Activated CD4-positive, alpha-beta memory T cell treated with anti-CD3 and anti-CD28 coated beads for 36 hours (primary cell): Measurements from ENCODE around the gene ITGAE. TPM values are rescaled to one million over a fixed set of nuclear protein-coding genes. Genes with fewer than 3 reads are reported as not detected.
A peak's percentile ranks its signal among the peaks of the same experiment; 100 is the strongest.
"Not testable (repeated sequence)": the region's sequence is repeated elsewhere in the genome, so short reads cannot be mapped to it uniquely, and the experiment has no call there.

ENCODE experiments used
- CTCF ChIA-PET: fragments of 350-600 bp; sonication (Branson Sonifier 250); formaldehyde crosslinking; loops from one replicate; lab custom pipeline; 2021; ENCODE audit warnings: antibody characterized with exemption, inconsistent platforms; lab: Charles Lee
- POLR2A ChIA-PET: fragments of 350-600 bp; sonication (Branson Sonifier 250); formaldehyde crosslinking; loops from one replicate; lab custom pipeline; 2021; ENCODE audit warnings: antibody characterized with exemption; lab: Charles Lee
- DNase-seq: peaks from one replicate; pipeline ENCODE4 v3.0.0-alpha.2; 2020
- H3K27ac Mint-ChIP-seq: one replicate; pipeline ENCODE4 v1.8.0; 2021; ENCODE audit warnings: mixed read lengths
- H3K27me3 Mint-ChIP-seq: one replicate; pipeline ENCODE4 v1.8.0; 2021; ENCODE audit warnings: mixed read lengths
- H3K36me3 Mint-ChIP-seq: one replicate; pipeline ENCODE4 v1.8.0; 2021; ENCODE audit warnings: mixed read lengths
- H3K4me1 Mint-ChIP-seq: one replicate; pipeline ENCODE4 v1.8.0; 2021; ENCODE audit warnings: low read depth, mixed read lengths
- H3K4me3 Mint-ChIP-seq: one replicate; pipeline ENCODE4 v1.8.0; 2021; ENCODE audit warnings: mild to moderate bottlenecking, mixed read lengths
- H3K9me3 Mint-ChIP-seq: one replicate; pipeline ENCODE4 v1.8.0; 2021; ENCODE audit warnings: mixed read lengths
- intact Hi-C: fragments of 100-400 bp; cut with micrococcal nuclease; formaldehyde crosslinking; loops from one replicate; pipeline ENCODE4 v1.15.1; 2023
- total RNA-seq, 2 experiments: library from RNA; stranded (reverse); gene quantifications; one replicate each; pipeline ENCODE4 v1.2.3, GENCODE V29; 2021

Gene ITGAE
- total RNA-seq, 2 experiments from 2014 or later, result 32.8 to 34.4 TPM

GRCh38 chr17:3705718-3705984, 95.3 kb downstream of the ITGAE start:
- DNase-seq, H3K27ac Mint-ChIP-seq, H3K36me3 Mint-ChIP-seq, H3K27me3 Mint-ChIP-seq, H3K9me3 Mint-ChIP-seq, CTCF ChIA-PET, H3K4me3 Mint-ChIP-seq: not testable (repeated sequence)
- peaks cover 21% of the 10 kb centered on the region for H3K4me1 Mint-ChIP-seq
- POLR2A ChIA-PET, result interaction anchor here (1.2 to 1.3 kb wide), 2 partner anchors 10 to 12 kb away, joined by 3 read pairs; no protein-coding TSS in a partner anchor
- intact Hi-C loops, result loop anchor here (5.0 kb wide), 1 partner anchor 798 kb away; no protein-coding TSS in a partner anchor

DNA sequence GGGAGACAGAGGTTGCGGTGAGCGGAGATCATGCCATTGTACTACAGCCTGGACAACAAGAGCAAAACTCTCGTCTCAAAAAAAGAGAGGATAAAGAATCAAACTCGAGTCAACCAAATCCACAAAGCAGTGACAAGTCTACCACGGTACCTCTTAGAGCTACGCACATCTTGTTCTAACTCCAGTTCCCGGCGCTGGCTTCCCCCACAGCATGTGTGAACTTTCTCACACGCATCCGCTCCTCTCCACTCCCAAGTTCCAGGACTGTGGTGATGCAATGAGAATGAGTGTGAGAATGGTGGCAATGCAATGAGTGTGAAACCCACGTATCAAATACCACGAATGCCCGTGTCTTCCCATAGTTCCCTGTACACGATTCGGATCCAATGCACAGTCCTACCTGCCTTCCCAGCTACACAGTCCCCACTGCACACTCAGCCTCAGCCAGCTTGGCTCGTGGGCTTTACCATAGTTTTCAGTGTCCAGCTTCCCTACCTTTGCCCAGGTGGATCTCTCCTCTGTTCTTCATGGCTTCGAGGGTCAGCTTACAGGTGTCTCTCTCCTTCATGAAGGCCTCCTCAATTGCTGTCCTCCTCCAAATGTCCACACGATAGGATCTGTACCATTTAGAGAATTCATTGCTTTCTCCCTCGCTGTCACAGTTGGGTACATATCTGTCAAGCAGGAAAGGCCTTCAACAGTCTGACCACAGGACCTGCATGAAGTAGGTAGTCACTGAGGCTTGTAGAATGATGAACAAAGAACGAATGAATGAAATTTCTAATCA, 95.9 kb downstream of the ITGAE start:
- peaks cover 17% of the 10 kb centered on the region for H3K4me1 Mint-ChIP-seq
- peaks cover 9% of the 10 kb centered on the region for H3K36me3 Mint-ChIP-seq
- H3K4me3 Mint-ChIP-seq, result no peak overlapping the region
- POLR2A ChIA-PET, result interaction anchor here (1.2 to 1.3 kb wide), 2 partner anchors 10 to 11 kb away, joined by 3 read pairs; no protein-coding TSS in a partner anchor
- no peaks in the 10 kb centered on the region for H3K27me3 Mint-ChIP-seq
- H3K27ac Mint-ChIP-seq, result no peak overlapping the region
- DNase-seq, result no peak
- intact Hi-C loops, result loop anchor here (5.0 kb wide), 1 partner anchor 798 kb away; no protein-coding TSS in a partner anchor
- CTCF ChIA-PET, result no interaction called here
- peaks cover 6% of the 10 kb centered on the region for H3K9me3 Mint-ChIP-seq

GRCh38 chr17:3702041-3702539, 98.9 kb downstream of the ITGAE start:
- POLR2A ChIA-PET, H3K36me3 Mint-ChIP-seq: not testable (repeated sequence)

DNA sequence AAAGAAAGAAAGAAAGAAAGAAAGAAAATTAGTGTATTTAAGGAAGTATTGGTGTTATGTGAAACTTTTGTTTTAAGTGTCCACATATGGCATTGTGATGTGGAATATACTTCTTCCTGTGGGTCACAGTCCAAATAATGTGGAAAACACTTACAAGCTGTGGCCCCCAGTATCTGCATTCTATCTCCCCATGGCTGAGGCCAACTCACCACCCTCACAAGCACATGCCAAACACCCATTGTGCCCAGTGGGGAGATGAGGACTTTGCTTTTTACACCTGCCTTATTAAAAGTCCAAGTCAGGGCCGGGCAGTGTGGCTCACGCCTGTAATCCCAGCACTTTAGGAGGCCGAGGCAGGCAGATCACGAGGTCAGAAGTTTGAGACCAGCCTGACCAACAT, 101.0 kb downstream of the ITGAE start:
- H3K27me3 Mint-ChIP-seq, result no peaks in the 10 kb centered on the region
- DNase-seq, result no peak
- peaks cover 3% of the 10 kb centered on the region for H3K4me1 Mint-ChIP-seq
- no peak overlapping the region for H3K4me3 Mint-ChIP-seq
- H3K9me3 Mint-ChIP-seq, result peaks cover 14% of the 10 kb centered on the region
- no peak overlapping the region for H3K27ac Mint-ChIP-seq
- intact Hi-C loops, result no loop called here
- POLR2A ChIA-PET, result no interaction called here
- CTCF ChIA-PET, result interaction anchor here (1.2 kb wide), 1 partner anchor 17 kb away, joined by 5 read pairs; no protein-coding TSS in a partner anchor
- peaks cover 9% of the 10 kb centered on the region for H3K36me3 Mint-ChIP-seq

More at GRCh38 chr17:3702041-3702539, 98.9 kb downstream of the ITGAE start:
- intact Hi-C loops, DNase-seq, H3K4me1 Mint-ChIP-seq, H3K27ac Mint-ChIP-seq, H3K4me3 Mint-ChIP-seq, H3K27me3 Mint-ChIP-seq: not testable (repeated sequence)
- H3K9me3 Mint-ChIP-seq, result peaks cover 14% of the 10 kb centered on the region
- CTCF ChIA-PET, result interaction anchor here (1.1 to 1.2 kb wide), 2 partner anchors 19 to 136 kb away, joined by 3 to 4 read pairs; no protein-coding TSS in a partner anchor

GRCh38 chr17:3698139-3698538, 102.8 kb downstream of the ITGAE start:
- peaks cover 9% of the 10 kb centered on the region for H3K36me3 Mint-ChIP-seq
- ChIA-PET POLR2A (no interaction called here), CTCF (no interaction called here)
- H3K4me3 Mint-ChIP-seq, result no peak overlapping the region
- intact Hi-C loops, result no loop called here
- no peaks in the 10 kb centered on the region for H3K27me3 Mint-ChIP-seq
- H3K9me3 Mint-ChIP-seq, result peaks cover 14% of the 10 kb centered on the region
- no peak for DNase-seq
- H3K27ac Mint-ChIP-seq, result no peak overlapping the region
- peaks cover 19% of the 10 kb centered on the region for H3K4me1 Mint-ChIP-seq

- Mint-ChIP-seq H3K36me3 (peaks cover 2% of the 10 kb centered on the region), H3K4me3 (peak overlapping the region; percentile 3), H3K4me1 (peaks cover 20% of the 10 kb centered on the region), H3K27me3 (no peaks in the 10 kb centered on the region), H3K9me3 (peaks cover 11% of the 10 kb centered on the region), H3K27ac (no peak overlapping the region)
- intact Hi-C loops, result no loop called here
- CTCF ChIA-PET, result interaction anchor here (2.9 kb wide), 1 partner anchor 41 kb away, joined by 14 read pairs; no protein-coding TSS in a partner anchor
- no peak for DNase-seq
- POLR2A ChIA-PET, result interaction anchor here (4.3 kb wide), 1 partner anchor 14 kb away, joined by 24 read pairs; no protein-coding TSS in a partner anchor
These were observed 103.9 kb downstream of the ITGAE start for GRCh38 chr17:3697103-3697476.

DNA sequence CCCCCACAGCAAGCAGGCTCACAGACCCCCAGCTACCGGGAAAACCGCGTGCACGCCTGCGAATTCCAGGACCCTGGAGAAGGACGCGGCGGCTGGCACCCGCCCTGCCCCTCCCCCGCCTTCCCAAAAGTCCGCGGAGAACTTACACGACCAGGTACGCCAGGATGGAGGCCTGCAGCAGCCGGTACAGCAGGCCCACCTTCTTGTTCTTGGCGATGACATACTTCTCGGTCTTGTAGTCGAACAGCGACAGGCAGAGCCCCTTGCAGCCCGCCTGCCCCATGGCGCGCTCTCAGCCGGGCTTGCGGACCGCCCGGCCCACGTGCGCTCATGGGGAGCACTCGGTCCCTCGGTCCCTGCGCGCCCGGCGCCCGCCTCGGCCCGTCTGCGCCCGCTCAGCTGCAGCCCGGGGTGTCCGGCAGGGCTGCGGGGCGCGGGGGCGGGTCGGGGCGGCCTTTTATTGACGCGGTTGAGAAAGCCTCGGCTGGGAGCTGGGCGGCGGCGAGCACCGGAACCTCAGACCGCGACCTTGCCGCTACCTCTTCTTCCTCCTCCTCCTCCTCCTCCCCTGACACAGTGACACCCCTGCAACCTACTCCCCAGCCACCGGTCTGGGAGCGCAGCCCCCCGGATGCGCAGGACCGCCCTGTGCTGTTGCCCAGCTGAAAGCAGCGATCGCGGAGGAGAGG, 105.1 kb downstream of the ITGAE start, which contains the start of gene P2RX5:
P2RX5 (minus strand) TSS at position 433 of the 689 bp plus-strand sequence; CDS start at position 283, 150 bp downstream.
- peaks cover 3% of the 10 kb centered on the region for H3K36me3 Mint-ChIP-seq
- H3K9me3 Mint-ChIP-seq, result peaks cover 8% of the 10 kb centered on the region
- H3K4me3 Mint-ChIP-seq, result peak within 1 kb of the TSS; percentile 87
- ChIA-PET CTCF (interaction anchor here (0.6 to 3.4 kb wide), 7 partner anchors 13 to 150 kb away, joined by 3 to 23 read pairs (median 5); partner anchors contain the start of gene NCBP3), POLR2A (interaction anchor here (1.1 to 4.3 kb wide), 4 partner anchors 9 to 65 kb away, joined by 3 to 24 read pairs (median 8); partner anchors contain the start of gene HASPIN)
- H3K27ac Mint-ChIP-seq, result peak within 1 kb of the TSS; percentile 76
- H3K27me3 Mint-ChIP-seq, result no peaks in the 10 kb centered on the region
- H3K4me1 Mint-ChIP-seq, result peaks cover 20% of the 10 kb centered on the region
- intact Hi-C loops, result loop anchor here (1.0 kb wide), 1 partner anchor 15 kb away; no protein-coding TSS in a partner anchor
- peak; percentile 56 for DNase-seq

- Mint-ChIP-seq H3K9me3 (peaks cover 8% of the 10 kb centered on the region), H3K4me1 (peaks cover 20% of the 10 kb centered on the region), H3K27ac (peak overlapping the region; percentile 71), H3K36me3 (peaks cover 6% of the 10 kb centered on the region), H3K27me3 (no peaks in the 10 kb centered on the region), H3K4me3 (peak overlapping the region; percentile 84)
- CTCF ChIA-PET, result interaction anchor here (0.6 to 3.4 kb wide), 7 partner anchors 12 to 151 kb away, joined by 3 to 23 read pairs (median 5); partner anchors contain the start of genes HASPIN and NCBP3
- intact Hi-C loops, result loop anchor here (1.0 kb wide), 1 partner anchor 16 kb away; no protein-coding TSS in a partner anchor
- POLR2A ChIA-PET, result interaction anchor here (1.1 to 4.3 kb wide), 4 partner anchors 10 to 65 kb away, joined by 3 to 24 read pairs (median 8); partner anchors contain the start of gene HASPIN
- DNase-seq, result peak; percentile 20
These were observed 105.8 kb downstream of the ITGAE start for GRCh38 chr17:3695129-3695722.

DNA sequence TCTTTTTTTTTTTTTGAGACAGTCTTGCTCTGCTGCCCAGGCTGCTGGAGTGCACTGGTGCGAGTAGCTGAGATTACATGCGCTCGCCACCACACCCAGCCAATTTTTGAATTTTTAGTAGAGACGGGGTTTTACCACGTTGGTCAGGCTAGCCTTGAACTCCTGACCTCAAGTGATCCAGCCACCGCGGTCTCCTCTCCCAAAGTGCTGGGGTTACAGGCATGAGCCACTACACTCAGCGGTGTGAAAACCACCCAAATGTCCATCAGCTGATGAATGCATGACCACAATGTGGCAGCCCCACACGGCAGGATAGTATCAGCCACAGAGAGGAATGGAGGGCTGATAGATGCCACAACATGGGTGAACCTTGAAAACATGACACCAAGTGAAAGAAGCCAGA, 107.2 kb downstream of the ITGAE start:
- ChIA-PET CTCF (interaction anchor here (2.4 to 3.4 kb wide), 2 partner anchors 11 to 17 kb away, joined by 7 to 23 read pairs; no protein-coding TSS in a partner anchor), POLR2A (interaction anchor here (0.7 to 4.3 kb wide), 3 partner anchors 11 to 70 kb away, joined by 3 to 24 read pairs (median 3); no protein-coding TSS in a partner anchor)
- H3K4me1 Mint-ChIP-seq, result peaks cover 20% of the 10 kb centered on the region
- H3K9me3 Mint-ChIP-seq, result peaks cover 8% of the 10 kb centered on the region
- DNase-seq, result peak; percentile 81
- H3K4me3 Mint-ChIP-seq, result peak overlapping the region; percentile 84
- no peaks in the 10 kb centered on the region for H3K27me3 Mint-ChIP-seq
- H3K27ac Mint-ChIP-seq, result peak overlapping the region; percentile 51
- intact Hi-C loops, result no loop called here
- peaks cover 9% of the 10 kb centered on the region for H3K36me3 Mint-ChIP-seq

GRCh38 chr17:3693141-3693540, 107.8 kb downstream of the ITGAE start:
- CTCF ChIA-PET, result interaction anchor here (2.4 to 3.4 kb wide), 2 partner anchors 10 to 18 kb away, joined by 7 to 23 read pairs; no protein-coding TSS in a partner anchor
- no peak overlapping the region for H3K27ac Mint-ChIP-seq
- H3K36me3 Mint-ChIP-seq, result peaks cover 9% of the 10 kb centered on the region
- peaks cover 20% of the 10 kb centered on the region for H3K4me1 Mint-ChIP-seq
- POLR2A ChIA-PET, result interaction anchor here (0.7 kb wide), 1 partner anchor 70 kb away, joined by 3 read pairs; no protein-coding TSS in a partner anchor
- no peak overlapping the region for H3K4me3 Mint-ChIP-seq
- no peak for DNase-seq
- no peaks in the 10 kb centered on the region for H3K27me3 Mint-ChIP-seq
- peaks cover 6% of the 10 kb centered on the region for H3K9me3 Mint-ChIP-seq
- intact Hi-C loops, result no loop called here

- H3K36me3 Mint-ChIP-seq, result peaks cover 9% of the 10 kb centered on the region
- no peaks in the 10 kb centered on the region for H3K9me3 Mint-ChIP-seq
- H3K4me1 Mint-ChIP-seq, result peaks cover 20% of the 10 kb centered on the region
- ChIA-PET POLR2A (no interaction called here), CTCF (interaction anchor here (0.7 to 2.4 kb wide), 2 partner anchors 19 to 90 kb away, joined by 3 to 7 read pairs; no protein-coding TSS in a partner anchor)
- no peak overlapping the region for H3K27ac Mint-ChIP-seq
- intact Hi-C loops, result no loop called here
- no peak for DNase-seq
- H3K27me3 Mint-ChIP-seq, result no peaks in the 10 kb centered on the region
- no peak overlapping the region for H3K4me3 Mint-ChIP-seq
These were observed 108.6 kb downstream of the ITGAE start for GRCh38 chr17:3692346-3692745.
